ENCODE results near the gene RALB. TPM values are rescaled to one million over a fixed set of nuclear protein-coding genes. Genes with fewer than 3 reads are reported as not detected.

RALB gene
- total and polyA plus RNA-seq, 2 experiments from 2014 or later, result 15.2 to 17.4 TPM

GRCh38 chr2:120255986-120256650, 3.5 kb downstream of the RALB start:
- no peak overlapping the region for H3K27ac Mint-ChIP-seq
- no peak for TF ChIP-seq REST (IDR thresholded peaks at IDR 0.05; ENCODE audit: unreplicated experiment)
- no peak for TF ChIP-seq EZH2 (IDR thresholded peaks at IDR 0.05; ENCODE audit: low read depth, unreplicated experiment)
- no peak for TF ChIP-seq CREB1 (CRISPR knock-in tag; IDR thresholded peaks at IDR 0.05; ENCODE audit: low read depth)
- no peak for TF ChIP-seq NANOG (IDR thresholded peaks at IDR 0.05; ENCODE audit: borderline replicate concordance)
- Histone ChIP-seq H3K36me3 (ENCODE audit: insufficient read depth) (no peaks in the 10 kb centered on the region), H4K20me1 (replicated peaks; ENCODE audit: insufficient read depth) (peaks cover 4% of the 10 kb centered on the region), H3K4me3 (no peak overlapping the region), H3K4me2 (no peak overlapping the region), H3K27me3 (ENCODE audit: insufficient read depth) (peaks cover 33% of the 10 kb centered on the region), H3K27ac (ENCODE audit: low read depth) (no peak overlapping the region), H3F3A (replicated peaks; ENCODE audit: low read depth) (peaks cover 13% of the 10 kb centered on the region; the same call in 1 of the 2 replicates), H3K79me2 (replicated peaks; ENCODE audit: insufficient read depth) (peaks cover 12% of the 10 kb centered on the region; the same call in 1 of the 2 replicates), H3K9me2 (ENCODE audit: insufficient read depth) (no peaks in the 10 kb centered on the region; the same call in 1 of the 2 replicates), H2AFZ (no peak overlapping the region), H3K4me1 (ENCODE audit: insufficient read depth) (peaks cover 12% of the 10 kb centered on the region)
- H3K36me3 Mint-ChIP-seq (ENCODE audit: low read depth), result peaks cover 11% of the 10 kb centered on the region
- H3K9me3 Mint-ChIP-seq, result peaks cover 7% of the 10 kb centered on the region; the same call in 2 of the 3 replicates
- H3K27me3 Mint-ChIP-seq (ENCODE audit: insufficient read depth, low read depth, poor library complexity), result peaks cover 32% of the 10 kb centered on the region
- DNase-seq (ENCODE audit: low spot score) (no peak), ATAC-seq (no peak)
- H3K4me1 Mint-ChIP-seq, result peaks cover 21% of the 10 kb centered on the region
- no peak overlapping the region for H3K4me3 Mint-ChIP-seq

GRCh38 chr2:120256651-120257000, 4.0 kb downstream of the RALB start:
- DNase-seq (ENCODE audit: low spot score) (no peak), ATAC-seq (no peak)
- Histone ChIP-seq H3K27ac (ENCODE audit: low read depth) (no peak overlapping the region), H3F3A (replicated peaks; ENCODE audit: low read depth) (peaks cover 13% of the 10 kb centered on the region; the same call in 1 of the 2 replicates), H3K27me3 (ENCODE audit: insufficient read depth) (peaks cover 28% of the 10 kb centered on the region), H3K4me2 (no peak overlapping the region), H3K9me2 (ENCODE audit: insufficient read depth) (no peaks in the 10 kb centered on the region; the same call in 1 of the 2 replicates), H4K20me1 (replicated peaks; ENCODE audit: insufficient read depth) (peaks cover 4% of the 10 kb centered on the region), H2AFZ (no peak overlapping the region), H3K36me3 (ENCODE audit: insufficient read depth) (no peaks in the 10 kb centered on the region), H3K4me3 (no peak overlapping the region), H3K79me2 (replicated peaks; ENCODE audit: insufficient read depth) (peaks cover 12% of the 10 kb centered on the region; the same call in 1 of the 2 replicates), H3K4me1 (ENCODE audit: insufficient read depth) (peaks cover 12% of the 10 kb centered on the region)
- H3K27ac Mint-ChIP-seq, result no peak overlapping the region
- peaks cover 21% of the 10 kb centered on the region for H3K4me1 Mint-ChIP-seq
- H3K9me3 Mint-ChIP-seq, result peaks cover 7% of the 10 kb centered on the region; the same call in 2 of the 3 replicates
- peaks cover 29% of the 10 kb centered on the region for H3K27me3 Mint-ChIP-seq (ENCODE audit: insufficient read depth, low read depth, poor library complexity)
- no peak overlapping the region for H3K4me3 Mint-ChIP-seq
- peaks cover 11% of the 10 kb centered on the region for H3K36me3 Mint-ChIP-seq (ENCODE audit: low read depth)
- TF ChIP-seq NANOG (IDR thresholded peaks at IDR 0.05; ENCODE audit: borderline replicate concordance) (no peak), ETS1 (IDR thresholded peaks at IDR 0.05) (no peak), ZNF462 (CRISPR knock-in tag; IDR thresholded peaks at IDR 0.05) (no peak), ZNF114 (CRISPR knock-in tag; IDR thresholded peaks at IDR 0.05) (no peak), CTCF (conservative IDR thresholded peaks at IDR 0.05; ENCODE audit: low read depth in 2 of 2) (no peak)

Data from GM23338 (cell line).